A549 treated with ZK216348 at 1 μM for 4 hours (cell line): Measurements from ENCODE around the gene TMEM151A. TPM values are rescaled to one million over a fixed set of nuclear protein-coding genes. Genes with fewer than 3 reads are reported as not detected.

ENCODE experiments used
- total RNA-seq: library from RNA; stranded (reverse); fragments of 200-300 nt; extraction: Qiagen RNA extraction; gene quantifications from 5 replicates; pipeline ENCODE4 v1.2.3, GENCODE V29; 2022; ENCODE audit warnings: low read depth

TMEM151A gene
- total RNA-seq, result 1.2 to 4.3 TPM (median 3.5 TPM) in 5 replicates

GRCh38 chr11:66291706-66292542 lies at the start of gene TMEM151A:
Gene TMEM151A (plus strand): TSS chr11:66291894. CDS start chr11:66292014, 120 bp downstream.

DNA sequence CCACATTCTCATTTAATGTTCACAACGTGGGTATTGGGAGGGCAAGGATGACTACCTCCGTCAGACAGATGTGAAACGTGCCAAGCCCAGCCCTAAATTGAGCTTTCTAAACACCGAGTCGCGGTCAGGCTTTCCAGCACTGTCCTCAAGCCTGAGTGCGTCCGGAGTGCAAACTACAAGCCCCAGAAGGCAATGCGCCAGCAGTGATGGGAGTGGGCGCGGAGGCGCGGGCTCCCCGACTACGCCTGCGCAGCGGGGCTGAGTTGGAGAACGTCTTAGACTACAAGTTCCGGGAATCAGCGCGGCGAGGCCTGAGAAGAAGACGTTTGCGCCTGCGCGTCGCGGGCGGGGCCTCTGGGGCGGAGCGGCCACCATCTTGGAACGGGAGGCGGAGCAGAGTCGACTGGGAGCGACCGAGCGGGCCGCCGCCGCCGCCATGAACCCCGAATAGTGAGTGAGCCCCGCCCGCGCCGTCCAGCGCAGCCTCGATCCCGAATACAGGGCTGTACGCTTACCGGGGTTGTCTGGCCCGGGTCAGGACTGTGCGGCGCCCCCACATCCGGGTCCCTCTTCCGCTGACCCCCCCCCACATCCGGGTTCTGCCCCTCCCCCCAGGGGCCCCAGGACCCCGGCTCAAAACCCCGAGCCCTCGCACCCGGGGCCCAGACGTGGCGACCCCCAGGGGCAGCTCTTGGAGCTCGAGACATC lies 23.3 kb upstream of the TMEM151A start, which contains the start of gene RAB1B:
TSS of gene RAB1B (plus strand) at position 396 of the 708 bp plus-strand sequence. CDS start at position 437, 41 bp downstream.

GRCh38 chr11:66277471-66278362 lies 14.0 kb upstream of the TMEM151A start, which contains the start of gene CNIH2:
Gene CNIH2 (plus strand): TSS chr11:66278175. CDS start chr11:66278457, 282 bp downstream.

DNA sequence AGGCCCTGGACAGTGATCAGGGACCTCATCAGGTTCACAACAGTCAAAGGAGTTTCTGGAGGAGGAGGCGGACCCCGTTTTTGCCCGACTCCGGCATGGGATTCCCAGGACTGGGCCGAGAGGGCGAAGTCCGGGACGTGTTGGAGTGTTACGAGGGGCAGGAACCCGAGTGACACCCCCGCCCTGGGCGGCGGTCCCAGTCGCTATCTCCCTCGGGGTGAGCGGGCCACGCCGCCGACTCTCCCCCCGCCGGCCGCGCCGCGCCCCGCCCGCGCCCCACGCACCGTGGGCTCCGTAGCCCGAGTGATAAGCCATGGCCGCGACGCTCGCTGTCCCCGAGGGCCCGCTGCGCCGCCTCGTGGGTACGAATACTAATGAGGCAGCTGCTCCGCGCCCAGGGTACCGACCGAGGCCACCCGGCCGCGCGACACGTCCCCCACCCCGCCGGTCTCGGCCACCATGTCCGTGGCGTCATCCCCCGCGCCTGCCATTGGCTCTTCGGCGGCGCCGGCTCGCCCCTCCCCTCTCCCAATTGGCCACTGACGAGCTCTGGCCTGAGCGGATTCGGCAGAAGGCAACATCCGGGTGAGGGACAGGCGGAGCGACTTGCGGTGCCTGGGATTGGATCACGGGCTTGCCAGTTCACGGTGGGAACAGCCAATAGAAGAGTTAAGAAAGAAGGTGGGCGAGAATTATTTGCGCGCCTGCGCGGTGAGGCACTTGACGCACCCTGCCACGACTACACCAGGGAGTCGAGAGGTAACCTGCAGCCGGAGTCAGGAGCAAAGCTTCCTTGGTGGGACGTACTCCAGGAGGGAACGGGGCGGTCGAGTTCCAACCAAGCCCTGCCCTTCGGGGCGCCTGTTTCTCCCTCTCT lies 2.8 kb upstream of the TMEM151A start, which contains the start of gene YIF1A:
TSS of gene YIF1A (minus strand) at position 473 of the 877 bp plus-strand sequence. CDS start at position 315, 158 bp downstream.

DNA sequence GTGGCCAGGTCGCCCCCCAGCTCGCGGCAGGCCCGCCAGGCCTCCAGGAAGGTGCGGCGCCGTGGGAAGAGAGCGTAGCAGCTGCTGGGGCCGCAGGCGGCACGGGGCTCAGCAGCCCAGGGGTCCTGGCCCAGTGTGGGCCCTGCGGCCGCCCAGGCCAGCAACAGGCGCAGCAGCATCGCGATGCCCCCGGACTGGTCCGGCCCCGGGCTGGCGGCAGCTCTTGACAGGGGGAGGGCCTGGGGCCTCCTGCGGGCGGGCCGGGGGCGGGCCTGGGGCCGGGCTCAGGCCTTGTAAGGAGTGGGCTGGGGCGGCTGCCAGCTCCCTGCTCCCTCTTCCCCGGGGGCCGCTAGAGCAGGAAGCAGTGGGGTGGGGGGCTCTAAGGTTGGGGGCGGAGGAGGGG lies 25.2 kb downstream of the TMEM151A start, which contains the start of gene CD248:
TSS of gene CD248 (minus strand) at position 196 of the 403 bp plus-strand sequence. CDS start at position 179, 17 bp downstream.

GRCh38 chr11:66336234-66337102 lies 44.8 kb downstream of the TMEM151A start, which contains the start of gene RIN1:
Gene RIN1 (minus strand): TSS chr11:66336434. CDS start chr11:66336402, 32 bp downstream.

GRCh38 chr11:66344550-66345315 lies 53.0 kb downstream of the TMEM151A start, which contains the start of gene BRMS1:
Gene BRMS1 (minus strand): TSS chr11:66345104. CDS start chr11:66342234, 2,870 bp downstream.

Other genes starting within 250 kb of the TMEM151A start
- gene GAL3ST3, start 242.7 kb upstream of the TMEM151A start, total RNA-seq, result not detected in 5 replicates
- 166 to 198 TPM (median 173 TPM) in 5 replicates for gene SF3B2, start 239.5 kb upstream of the TMEM151A start, total RNA-seq
- gene PACS1, start 221.6 kb upstream of the TMEM151A start, total RNA-seq, result 54.8 to 98.9 TPM (median 79.2 TPM) in 5 replicates
- 29.5 to 52.1 TPM (median 46.6 TPM) in 5 replicates for gene KLC2, start 34.2 kb upstream of the TMEM151A start, total RNA-seq
- 103 to 154 TPM (median 150 TPM) in 5 replicates for gene RAB1B, start 23.3 kb upstream of the TMEM151A start, total RNA-seq
- 0.88 to 2.7 TPM (median 1.7 TPM) in 5 replicates for gene CNIH2, start 13.7 kb upstream of the TMEM151A start, total RNA-seq
- 84.4 to 117 TPM (median 115 TPM) in 5 replicates for gene YIF1A, start 2.8 kb upstream of the TMEM151A start, total RNA-seq
- not detected in 5 replicates for gene CD248, start 25.1 kb downstream of the TMEM151A start, total RNA-seq
- gene RIN1, start 44.5 kb downstream of the TMEM151A start, total RNA-seq, result 26.3 to 36.8 TPM (median 35.7 TPM) in 5 replicates
- gene BRMS1, start 53.2 kb downstream of the TMEM151A start, total RNA-seq, result 68.8 to 102 TPM (median 87.9 TPM) in 5 replicates
- gene B4GAT1, start 55.7 kb downstream of the TMEM151A start, total RNA-seq, result 11.0 to 19.7 TPM (median 18.7 TPM) in 5 replicates
- gene SLC29A2, start 79.9 kb downstream of the TMEM151A start, total RNA-seq, result 2.5 to 5.8 TPM (median 5.7 TPM) in 5 replicates
- not detected in 5 replicates for gene NPAS4, start 129.1 kb downstream of the TMEM151A start, total RNA-seq
- gene MRPL11, start 147.0 kb downstream of the TMEM151A start, total RNA-seq, result 81.3 to 121 TPM (median 106 TPM) in 5 replicates
- 3.1 to 6.5 TPM (median 5.5 TPM) in 5 replicates for gene PELI3, start 175.0 kb downstream of the TMEM151A start, total RNA-seq
- gene DPP3, start 188.5 kb downstream of the TMEM151A start, total RNA-seq, result 49.5 to 57.7 TPM (median 55.3 TPM) in 5 replicates
- gene BBS1, start 218.7 kb downstream of the TMEM151A start, total RNA-seq, result 7.7 to 11.6 TPM (median 9.6 TPM) in 5 replicates